IMR-90 (cell line): ENCODE measurements around the gene SLC26A1. TPM values are rescaled to one million over a fixed set of nuclear protein-coding genes. Genes with fewer than 3 reads are reported as not detected.

Source experiments
- ATAC-seq: fragments of 200-7000 bp; cut with Tn5 transposase; 2 replicates; pipeline ENCODE4 v1.9.1; 2020; ENCODE audit warnings: low read depth, mild to moderate bottlenecking, moderate library complexity
- BruUV-seq: library from RNA; stranded (reverse); fragments of 400-500 nt; replicated peaks from 2 replicates; lab custom pipeline; 2021; lab: Mats Ljungman, UMichigan
- CTCF ChIA-PET: fragments of 300-600 bp; formaldehyde crosslinking; extraction: SDS; loops from one replicate; lab custom pipeline; 2021; ENCODE audit warnings: antibody characterized with exemption; lab: Yijun Ruan, JAX
- POLR2A ChIA-PET: fragments of 300-600 bp; sonication (Branson Sonifier 250); formaldehyde crosslinking; loops from one replicate; lab custom pipeline; 2022; ENCODE audit warnings: antibody characterized with exemption; ENCODE audit not compliant: unreplicated experiment; lab: Charles Lee
- DNase-seq: peaks from one replicate; pipeline ENCODE4 v3.0.0; 2013
- H2AFZ ChIP-seq: replicated peaks from 2 replicates; pipeline ENCODE3; 2013; ENCODE audit warnings: low read length, mild to moderate bottlenecking; ENCODE audit not compliant: poor library complexity
- H2AK5ac ChIP-seq: 2 replicates; pipeline ENCODE4 v1.6.1; 2013; ENCODE audit warnings: low read depth, low read length, inconsistent platforms
- H2AK9ac ChIP-seq: replicated peaks from 2 replicates; pipeline ENCODE3; 2013; ENCODE audit warnings: mild to moderate bottlenecking, low read depth, low read length, moderate library complexity; ENCODE audit not compliant: poor library complexity
- H2BK120ac ChIP-seq: 2 replicates; pipeline ENCODE4 v1.6.1; 2013; ENCODE audit warnings: low read depth, low read length, inconsistent platforms
- H2BK15ac ChIP-seq: 3 replicates; pipeline ENCODE4 v1.6.1; 2013; ENCODE audit warnings: low read depth, low read length, inconsistent platforms
- H2BK20ac ChIP-seq: 2 replicates; pipeline ENCODE4 v1.6.1; 2013; ENCODE audit warnings: low read depth, mild to moderate bottlenecking, inconsistent platforms, low read length, moderate library complexity
- H2BK5ac ChIP-seq: 2 replicates; pipeline ENCODE4 v1.6.1; 2013; ENCODE audit warnings: mild to moderate bottlenecking, low read depth, low read length, inconsistent platforms; ENCODE audit not compliant: poor library complexity, severe bottlenecking
- H3K14ac ChIP-seq: replicated peaks from 2 replicates; pipeline ENCODE4 v1.6.1; 2013; ENCODE audit warnings: low read depth, low read length, inconsistent platforms
- H3K18ac ChIP-seq: 2 replicates; pipeline ENCODE4 v1.6.1; 2013; ENCODE audit warnings: low read depth, low read length, control low read depth
- H3K23ac ChIP-seq: 2 replicates; pipeline ENCODE4 v1.6.1; 2013; ENCODE audit warnings: low read depth, low read length, inconsistent platforms
- H3K27ac ChIP-seq: 2 replicates; pipeline ENCODE4 v1.5.1; 2013; ENCODE audit warnings: mild to moderate bottlenecking, control low read depth, low read length; ENCODE audit not compliant: insufficient read depth
- H3K27me3 ChIP-seq: 2 replicates; pipeline ENCODE4 v1.6.1; 2013; ENCODE audit warnings: low read length; ENCODE audit not compliant: control insufficient read depth, insufficient read depth
- H3K36me3 ChIP-seq: 2 replicates; pipeline ENCODE4 v1.6.1; 2013; ENCODE audit warnings: low read length, mixed read lengths; ENCODE audit not compliant: control insufficient read depth, insufficient read depth
- H3K4ac ChIP-seq: 2 replicates; pipeline ENCODE4 v1.6.1; 2013; ENCODE audit warnings: low read depth, low read length, inconsistent platforms
- H3K4me1 ChIP-seq: 2 replicates; pipeline ENCODE4 v1.6.1; 2013; ENCODE audit warnings: low read length, mixed read lengths; ENCODE audit not compliant: control insufficient read depth, insufficient read depth
- H3K4me2 ChIP-seq: 2 replicates; pipeline ENCODE4 v1.6.1; 2013; ENCODE audit warnings: low read depth, mild to moderate bottlenecking, control low read depth, low read length, moderate library complexity
- H3K4me3 ChIP-seq: 2 replicates; pipeline ENCODE4 v1.5.1; 2013; ENCODE audit warnings: low read depth, mild to moderate bottlenecking, control low read depth, low read length, moderate library complexity; ENCODE audit not compliant: insufficient read depth
- H3K56ac ChIP-seq: 2 replicates; pipeline ENCODE4 v1.6.1; 2013; ENCODE audit warnings: low read length, inconsistent platforms; ENCODE audit not compliant: insufficient read depth; ENCODE audit errors: extremely low read depth
- H3K79me1 ChIP-seq, 2 experiments: 2 replicates each; pipeline ENCODE4 v1.6.1; 2013; ENCODE audit warnings: low read length in 2 of 2, inconsistent platforms in 1 of 2, low read depth in 1 of 2
- H3K9ac ChIP-seq: 2 replicates; pipeline ENCODE4 v1.6.1; 2013; ENCODE audit warnings: low read depth, low read length, control low read depth
- H3K9me1 ChIP-seq: 2 replicates; pipeline ENCODE4 v1.6.1; 2013; ENCODE audit warnings: low read length, inconsistent platforms; ENCODE audit not compliant: insufficient read depth
- H3K9me3 ChIP-seq: 2 replicates; pipeline ENCODE4 v1.6.1; 2013; ENCODE audit warnings: low read length; ENCODE audit not compliant: control insufficient read depth, insufficient read depth
- H4K20me1 ChIP-seq: 2 replicates; pipeline ENCODE4 v1.6.1; 2013; ENCODE audit warnings: low read length, inconsistent platforms; ENCODE audit not compliant: insufficient read depth
- H4K5ac ChIP-seq: 2 replicates; pipeline ENCODE4 v1.6.1; 2013; ENCODE audit warnings: mild to moderate bottlenecking, low read depth, low read length, control low read depth
- H4K8ac ChIP-seq, 2 experiments: 2 replicates each; pipeline ENCODE4 v1.6.1; 2013; ENCODE audit warnings: low read depth in 2 of 2, low read length in 2 of 2, control low read depth in 1 of 2, inconsistent platforms in 1 of 2
- H4K91ac ChIP-seq: 2 replicates; pipeline ENCODE4 v1.6.1; 2013; ENCODE audit warnings: low read depth, low read length, inconsistent platforms; ENCODE audit not compliant: insufficient read depth
- CEBPB ChIP-seq: IDR thresholded peaks from 2 replicates; pipeline ENCODE4 v1.6.1; 2012; ENCODE audit warnings: low read depth, low read length, improper control_type of control experiment
- SMC3 ChIP-seq: fragments of 150-350 bp; IDR thresholded peaks from 2 replicates; pipeline ENCODE4 v1.6.1; 2016; ENCODE audit warnings: low read depth, mild to moderate bottlenecking, antibody characterized with exemption, low read length, moderate library complexity
- WGBS, 2 experiments: methylation state at CpG; one replicate each; pipeline versions ENCODE4 v1.1.5 to v1.1.7; 2013; ENCODE audit warnings: missing lambda C conversion rate in 2 of 2; ENCODE audit not compliant: insufficient read length in 1 of 2; ENCODE audit errors: extremely low coverage in 2 of 2; 5-methylcytosine and 5-hydroxymethylcytosine counted together
- dilution Hi-C: fragments of 300-500 bp; cut with HindIII; formaldehyde crosslinking; loops from one replicate; pipeline ENCODE4 v1.14.3; 2018; ENCODE audit warnings: low sequenced_read_pairs; ENCODE audit not compliant: unreplicated experiment
- in situ Hi-C: fragments of 300-500 bp; cut with MboI; formaldehyde crosslinking; loops from 3 replicates; pipeline ENCODE4 v1.14.3; 2019; ENCODE audit warnings: low sequenced_read_pairs, inconsistent platforms, mixed read lengths
- intact Hi-C: fragments of 100-400 bp; cut with micrococcal nuclease; formaldehyde crosslinking; loops from 2 replicates; pipeline ENCODE4 v1.10.0; 2022
- polyA plus RNA-seq, 3 experiments: library from polyadenylated mRNA; depleted of rRNA; stranded (reverse); fragments of >200 nt; gene quantifications; 2 replicates each; pipeline ENCODE4 v1.2.3, GENCODE V29; 2012; ENCODE audit warnings: low replicate concordance in 1 of 3
- total RNA-seq: library from RNA; depleted of rRNA; stranded (reverse); fragments of >200 nt; gene quantifications from 2 replicates; pipeline ENCODE4 v1.2.3, GENCODE V29; 2012
- TF ChIP-seq, protein P1 (sequence below): fragments of 150-350 bp; IDR thresholded peaks from 2 replicates; pipeline ENCODE4 v1.6.1; 2017; ENCODE audit warnings: mild to moderate bottlenecking, antibody characterized with exemption, low read length, low read depth
- TF ChIP-seq, protein P2 (sequence below): conservative IDR thresholded peaks from 2 replicates; pipeline ENCODE4 v1.5.1; 2012; ENCODE audit warnings: mild to moderate bottlenecking, low read depth, low read length, improper control_type of control experiment

The SLC26A1 gene
- total and polyA plus RNA-seq, 2 of the 4 experiments (the other 2 are of a cell fraction) = 0.09 TPM; not detected in 1

DNA sequence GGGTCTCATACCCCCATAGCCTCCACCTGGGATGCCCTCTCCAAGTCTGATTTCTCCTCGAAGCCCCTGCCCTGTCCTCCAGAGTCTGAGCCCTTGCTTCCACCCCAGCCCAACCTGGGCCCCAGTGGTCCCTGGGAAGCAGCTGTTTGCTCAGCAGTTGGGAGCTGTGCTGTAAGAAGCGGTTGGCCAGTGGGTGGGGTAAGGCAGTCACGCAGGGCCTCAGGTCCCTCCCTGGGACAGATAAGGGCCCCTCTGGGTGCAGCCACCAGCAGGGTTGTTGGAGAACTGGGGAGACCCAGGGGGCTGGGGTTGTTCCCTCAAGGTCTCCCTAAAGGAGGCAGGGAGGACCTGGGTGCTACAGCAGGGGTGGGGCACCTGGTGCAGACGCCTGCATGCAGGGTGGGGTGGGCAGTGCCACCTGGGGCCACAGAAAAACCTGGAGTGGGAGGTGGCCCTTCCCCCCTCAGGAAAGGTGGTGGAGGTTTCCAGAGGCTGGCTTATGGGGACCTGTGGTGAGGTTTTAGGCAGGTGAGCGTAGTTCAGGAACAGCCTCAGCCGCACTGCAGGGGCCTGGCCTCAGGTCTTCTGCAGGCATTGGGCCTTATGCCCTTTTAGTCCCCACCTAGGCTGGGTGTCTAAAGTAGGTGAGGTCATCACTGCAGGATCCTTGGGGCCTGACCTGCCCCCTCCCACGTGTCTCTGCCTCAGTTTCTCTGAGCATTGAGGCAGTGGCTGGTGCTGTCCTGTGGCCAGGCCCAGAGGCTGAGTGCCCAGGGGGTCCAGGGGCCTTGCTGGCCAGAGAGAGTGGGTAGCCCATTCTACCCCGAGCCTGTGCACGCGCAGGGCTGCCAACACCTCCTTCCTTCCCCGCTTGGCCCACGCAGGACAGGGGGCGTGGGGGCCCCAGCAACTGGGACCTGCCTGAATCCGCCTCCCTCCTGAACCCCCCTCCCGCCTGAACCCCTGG is 3.1 kb upstream of the SLC26A1 start (continued):
- TF ChIP-seq, protein P1, sequence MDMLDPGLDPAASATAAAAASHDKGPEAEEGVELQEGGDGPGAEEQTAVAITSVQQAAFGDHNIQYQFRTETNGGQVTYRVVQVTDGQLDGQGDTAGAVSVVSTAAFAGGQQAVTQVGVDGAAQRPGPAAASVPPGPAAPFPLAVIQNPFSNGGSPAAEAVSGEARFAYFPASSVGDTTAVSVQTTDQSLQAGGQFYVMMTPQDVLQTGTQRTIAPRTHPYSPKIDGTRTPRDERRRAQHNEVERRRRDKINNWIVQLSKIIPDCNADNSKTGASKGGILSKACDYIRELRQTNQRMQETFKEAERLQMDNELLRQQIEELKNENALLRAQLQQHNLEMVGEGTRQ = no peak
- no peak for TF ChIP-seq CEBPB

DNA sequence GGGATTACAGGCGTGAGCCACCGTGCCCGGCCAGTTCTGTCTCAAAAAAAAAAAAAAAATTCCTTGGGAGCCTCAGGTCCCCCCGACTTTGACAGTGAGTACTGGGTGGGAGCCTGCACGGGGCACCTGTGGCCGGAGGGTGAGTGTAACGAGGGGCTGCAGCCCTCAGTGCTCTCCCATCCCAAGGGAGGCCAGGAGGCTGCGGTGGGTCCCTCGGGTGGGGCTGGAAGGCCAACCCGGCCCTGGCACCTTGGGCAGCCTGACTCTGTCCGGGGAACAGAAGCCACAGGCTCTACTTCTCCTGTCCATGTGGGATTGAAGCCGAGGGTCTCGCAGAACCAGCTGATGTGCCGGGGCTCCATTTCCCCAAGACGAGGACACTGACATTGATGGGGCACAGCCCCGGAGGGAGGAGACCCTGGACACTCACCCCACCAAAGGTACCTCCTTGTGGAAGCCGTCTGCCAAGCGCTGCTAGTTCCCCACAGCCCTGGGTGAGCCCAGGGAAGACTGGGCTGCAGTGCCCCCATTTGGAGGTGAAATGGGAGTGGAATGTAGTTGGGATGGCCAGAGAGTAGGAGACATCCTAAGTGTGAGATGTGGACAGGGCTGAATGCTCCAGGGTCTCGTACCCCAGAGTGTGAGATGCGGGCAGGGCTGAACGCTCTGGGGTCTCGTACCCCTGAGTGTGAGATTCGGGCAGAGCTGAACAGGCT is 2.3 kb upstream of the SLC26A1 start:
- WGBS, 2 experiments = 76% methylated on average over 14 of the region's 23 CpGs; no CpG with 5 or more reads in 1 of the 2 experiments
- Histone ChIP-seq H2BK15ac (no peak overlapping the region), H3K9ac (no peak overlapping the region), H3K4ac (no peak overlapping the region), H4K20me1 (peaks cover 11% of the 10 kb centered on the region), H4K8ac (no peak overlapping the region), H3K4me2 (no peak overlapping the region), H3K14ac (no peak overlapping the region), H3K27me3 (peaks cover 34% of the 10 kb centered on the region), H2BK120ac (no peak overlapping the region), H4K5ac (no peak overlapping the region), H4K91ac (no peak overlapping the region), H3K9me1 (no peaks in the 10 kb centered on the region), H3K4me1 (peaks cover 3% of the 10 kb centered on the region; the same call in 1 of the 2 replicates), H3K56ac (no peak overlapping the region), H2AK5ac (no peak overlapping the region), H3K27ac (no peak overlapping the region), H3K23ac (no peak overlapping the region), H2BK20ac (no peak overlapping the region), H2AK9ac (no peak overlapping the region), H2AFZ (no peak overlapping the region), H3K18ac (no peak overlapping the region), H2BK5ac (no peak overlapping the region), H3K4me3 (no peak overlapping the region), H3K79me1 (0 out of 4 replicates have a peak, but pooled peaks cover 0 to 4% of the 10 kb centered on the region in 2 experiments), H3K9me3 (no peaks in the 10 kb centered on the region), H3K36me3 (peaks cover 4% of the 10 kb centered on the region; the same call in 1 of the 2 replicates)
- DNase-seq (no peak), ATAC-seq (no peak)
- dilution Hi-C loops (no loop called here), in situ Hi-C loops (no loop called here), intact Hi-C loops (no loop called here)
- no TSS peak for BruUV-seq
- ChIA-PET CTCF (no interaction called here), POLR2A (no interaction called here)
- TF ChIP-seq SMC3 = no peak
- TF ChIP-seq, protein P2, sequence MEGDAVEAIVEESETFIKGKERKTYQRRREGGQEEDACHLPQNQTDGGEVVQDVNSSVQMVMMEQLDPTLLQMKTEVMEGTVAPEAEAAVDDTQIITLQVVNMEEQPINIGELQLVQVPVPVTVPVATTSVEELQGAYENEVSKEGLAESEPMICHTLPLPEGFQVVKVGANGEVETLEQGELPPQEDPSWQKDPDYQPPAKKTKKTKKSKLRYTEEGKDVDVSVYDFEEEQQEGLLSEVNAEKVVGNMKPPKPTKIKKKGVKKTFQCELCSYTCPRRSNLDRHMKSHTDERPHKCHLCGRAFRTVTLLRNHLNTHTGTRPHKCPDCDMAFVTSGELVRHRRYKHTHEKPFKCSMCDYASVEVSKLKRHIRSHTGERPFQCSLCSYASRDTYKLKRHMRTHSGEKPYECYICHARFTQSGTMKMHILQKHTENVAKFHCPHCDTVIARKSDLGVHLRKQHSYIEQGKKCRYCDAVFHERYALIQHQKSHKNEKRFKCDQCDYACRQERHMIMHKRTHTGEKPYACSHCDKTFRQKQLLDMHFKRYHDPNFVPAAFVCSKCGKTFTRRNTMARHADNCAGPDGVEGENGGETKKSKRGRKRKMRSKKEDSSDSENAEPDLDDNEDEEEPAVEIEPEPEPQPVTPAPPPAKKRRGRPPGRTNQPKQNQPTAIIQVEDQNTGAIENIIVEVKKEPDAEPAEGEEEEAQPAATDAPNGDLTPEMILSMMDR = 0 out of 2 replicates have a peak, but pooled peaks have one; percentile 3
